HepG2 (cell line): ENCODE data around the gene TTN. TPM values are rescaled to one million over a fixed set of nuclear protein-coding genes. Genes with fewer than 3 reads are reported as not detected.

Source experiments
- ATF4 ChIP-seq, 2 experiments: fragments of 450-650 bp in 1 of 2; sonication (generic) in 1 of 2; formaldehyde crosslinking; IDR thresholded peaks; 2 replicates each; pipeline versions ENCODE4 v1.5.0 to v1.8.0; 2020 to 2022; ENCODE audit warnings: mild to moderate bottlenecking in 1 of 2, missing genetic modification reagents in 1 of 2
- CCDC6 ChIP-seq: sonication (generic); formaldehyde crosslinking; IDR thresholded peaks from 2 replicates; pipeline ENCODE4 v1.8.1; 2022; ENCODE audit warnings: mild to moderate bottlenecking, missing genetic modification reagents, moderate library complexity
- CSRNP1 ChIP-seq: sonication (generic); formaldehyde crosslinking; IDR thresholded peaks from 2 replicates; pipeline ENCODE4 v1.8.1; 2023; ENCODE audit warnings: mild to moderate bottlenecking, missing genetic modification reagents
- DNMT1 ChIP-seq: sonication (generic); formaldehyde crosslinking; IDR thresholded peaks from 2 replicates; pipeline ENCODE4 v1.5.1; 2020; ENCODE audit warnings: mild to moderate bottlenecking, missing genetic modification reagents
- NCOR1 ChIP-seq: fragments of 200-600 bp; sonication (generic); IDR thresholded peaks from 2 replicates; pipeline ENCODE4 v1.7.0; 2017; ENCODE audit warnings: antibody characterized with exemption, low read length, borderline replicate concordance
- NR2F6 ChIP-seq, 2 experiments: IDR thresholded peaks; 2 replicates each; pipeline ENCODE4 v1.6.1; 2016; ENCODE audit warnings: antibody characterized with exemption in 1 of 2, mild to moderate bottlenecking in 1 of 2
- PCBP1 ChIP-seq: fragments of 200-400 bp; formaldehyde crosslinking; IDR thresholded peaks from 2 replicates; pipeline ENCODE4 v1.6.1; 2017; ENCODE audit warnings: mild to moderate bottlenecking, low read depth, low read length, borderline replicate concordance
- PCBP2 ChIP-seq: fragments of 200-400 bp; formaldehyde crosslinking; optimal IDR thresholded peaks from 2 replicates; pipeline ENCODE3; 2018; ENCODE audit warnings: low read length, low read depth; ENCODE audit not compliant: poor library complexity, severe bottlenecking
- RFX3 ChIP-seq: IDR thresholded peaks from 2 replicates; pipeline ENCODE4 v1.6.1; 2016; ENCODE audit warnings: missing biosample characterization, missing genetic modification reagents
- SRSF9 ChIP-seq: fragments of 200-400 bp; formaldehyde crosslinking; IDR thresholded peaks from 2 replicates; pipeline ENCODE4 v1.6.1; 2018; ENCODE audit warnings: borderline replicate concordance, mild to moderate bottlenecking, low read depth, low read length; ENCODE audit not compliant: insufficient read depth, poor library complexity, severe bottlenecking
- USF2 ChIP-seq, 2 experiments: sonication (generic) in 1 of 2; formaldehyde crosslinking in 1 of 2; IDR thresholded peaks; 2 replicates each; pipeline versions ENCODE4 v1.5.1 to v1.6.1; 2011 to 2020; ENCODE audit warnings: borderline replicate concordance in 1 of 2, low read depth in 1 of 2, low read length in 1 of 2, mild to moderate bottlenecking in 1 of 2, missing genetic modification reagents in 1 of 2, moderate library complexity in 1 of 2
- ZBTB8A ChIP-seq: sonication (generic); formaldehyde crosslinking; IDR thresholded peaks from 2 replicates; pipeline ENCODE4 v1.4.0; 2020; ENCODE audit warnings: mild to moderate bottlenecking, low read depth, missing genetic modification reagents, borderline replicate concordance
- ZKSCAN8 ChIP-seq: IDR thresholded peaks from 2 replicates; pipeline ENCODE4 v1.6.1; 2016; ENCODE audit warnings: borderline replicate concordance, missing genetic modification reagents, missing compliant biosample characterization
- ZNF350 ChIP-seq: sonication (generic); formaldehyde crosslinking; IDR thresholded peaks from 2 replicates; pipeline ENCODE4 v1.4.0; 2020; ENCODE audit warnings: mild to moderate bottlenecking, low read depth, missing genetic modification reagents, borderline replicate concordance
- ZNF383 ChIP-seq: sonication (generic); formaldehyde crosslinking; IDR thresholded peaks from 2 replicates; pipeline ENCODE4 v1.4.0; 2020; ENCODE audit warnings: missing genetic modification reagents, mild to moderate bottlenecking, borderline replicate concordance
- polyA plus RNA-seq, 8 experiments: library from polyadenylated mRNA; depleted of rRNA in 3 of 8; stranded (reverse) in 7 of 8; unstranded in 1 of 8; fragments of >200 nt; fragmentation: Illumina TruSeq in 4 of 8; extraction: Trizol in 4 of 8; gene quantifications; 2 replicates each; pipeline versions ENCODE4 v1.2.1 to v1.2.3, GENCODE V29; 2011 to 2016; ENCODE audit warnings: low read depth in 4 of 8, missing spikeins in 1 of 8, mixed read lengths in 1 of 8; ENCODE audit not compliant: insufficient read depth in 1 of 8
- total RNA-seq, 5 experiments: library from RNA; depleted of rRNA; stranded (reverse); fragments of >200 nt; fragmentation: Illumina TruSeq; extraction: Trizol; gene quantifications; 2 replicates each; pipeline ENCODE4 v1.2.3, GENCODE V29; 2016; ENCODE audit warnings: low read depth in 1 of 5
- TF ChIP-seq, protein P1 (sequence below): sonication (generic); formaldehyde crosslinking; IDR thresholded peaks from 2 replicates; pipeline ENCODE4 v1.5.0; 2020; ENCODE audit warnings: missing genetic modification reagents, mild to moderate bottlenecking, borderline replicate concordance
- TF ChIP-seq, protein P2 (sequence below): sonication (generic); formaldehyde crosslinking; IDR thresholded peaks from 2 replicates; pipeline ENCODE4 v1.5.0; 2020; ENCODE audit warnings: mild to moderate bottlenecking, missing genetic modification reagents, borderline replicate concordance

The TTN gene
- total and polyA plus RNA-seq, 2 of the 13 experiments (the other 11 are each of a cell fraction or from before 2014, with no cell fraction given) = under 0.01 TPM

DNA sequence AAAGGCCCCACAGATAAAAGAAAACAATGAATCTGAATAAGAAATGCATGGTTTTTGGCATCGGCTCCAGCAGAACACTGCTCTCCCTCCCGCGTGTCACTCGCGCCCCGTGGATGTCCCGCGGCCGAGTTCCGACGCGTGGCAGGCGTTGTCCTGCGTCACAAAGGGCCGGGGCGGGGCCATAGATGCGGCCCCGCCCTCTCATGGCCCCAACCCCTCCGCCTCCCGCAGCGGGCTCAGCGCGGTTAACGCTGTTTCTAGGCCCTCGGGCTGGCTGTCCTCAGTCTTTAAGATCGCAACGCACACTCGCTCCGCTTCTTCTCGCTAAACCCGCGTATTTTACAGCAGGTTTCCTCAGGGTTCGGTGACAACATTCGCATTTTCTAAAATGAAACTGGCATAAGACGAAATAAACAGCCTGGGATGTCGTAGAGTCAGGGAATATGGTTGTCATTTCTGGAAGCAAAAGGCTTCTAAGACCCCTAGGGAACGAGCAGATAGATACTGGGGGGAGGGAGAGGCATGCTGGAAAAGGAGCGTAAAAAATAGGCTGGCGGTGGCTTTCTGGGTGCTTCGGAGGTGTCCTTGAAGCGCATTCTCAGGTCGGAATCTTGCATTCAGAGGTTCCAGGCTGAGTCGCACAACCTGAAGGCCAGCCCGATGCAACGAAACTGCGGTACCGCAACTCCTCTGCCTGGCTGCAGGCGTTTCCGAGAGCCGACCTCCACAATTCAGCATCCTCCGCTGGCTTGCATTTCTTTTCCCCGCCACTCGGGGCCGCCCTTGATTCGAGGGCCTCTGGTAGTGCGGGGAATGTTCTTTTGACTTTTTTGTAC is 328.6 kb downstream of the TTN start, which contains the start of gene FKBP7 (continued):
- TF ChIP-seq, protein P1, sequence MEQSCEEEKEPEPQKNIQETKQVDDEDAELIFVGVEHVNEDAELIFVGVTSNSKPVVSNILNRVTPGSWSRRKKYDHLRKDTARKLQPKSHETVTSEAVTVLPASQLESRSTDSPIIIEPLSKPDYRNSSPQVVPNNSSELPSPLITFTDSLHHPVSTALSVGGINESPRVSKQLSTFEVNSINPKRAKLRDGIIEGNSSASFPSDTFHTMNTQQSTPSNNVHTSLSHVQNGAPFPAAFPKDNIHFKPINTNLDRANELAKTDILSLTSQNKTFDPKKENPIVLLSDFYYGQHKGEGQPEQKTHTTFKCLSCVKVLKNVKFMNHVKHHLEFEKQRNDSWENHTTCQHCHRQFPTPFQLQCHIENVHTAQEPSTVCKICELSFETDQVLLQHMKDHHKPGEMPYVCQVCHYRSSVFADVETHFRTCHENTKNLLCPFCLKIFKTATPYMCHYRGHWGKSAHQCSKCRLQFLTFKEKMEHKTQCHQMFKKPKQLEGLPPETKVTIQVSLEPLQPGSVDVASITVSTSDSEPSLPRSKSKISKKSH = peak; percentile 47; the same call in 1 of the 2 replicates
- TF ChIP-seq CSRNP1 (CRISPR knock-in tag) (no peak; the same call in 1 of the 2 replicates), ZKSCAN8 (CRISPR knock-in tag) (peak; percentile 58; the same call in 1 of the 2 replicates), USF2 (IDR thresholded peaks at IDR 0.05; ENCODE audit: low read depth, low read length) (no peak), USF2 (CRISPR knock-in tag; IDR thresholded peaks at IDR 0.05; ENCODE audit: borderline replicate concordance) (no peak), ZNF383 (CRISPR knock-in tag) (0 out of 2 replicates have a peak, but pooled peaks have one; percentile 35), ZNF350 (peak; percentile 93; the same call in 1 of the 2 replicates), SRSF9 (no peak), PCBP1 (0 out of 2 replicates have a peak, but pooled peaks have one; percentile 16), ZBTB8A (CRISPR knock-in tag) (peak; percentile 58; the same call in 1 of the 2 replicates), PCBP2 (no peak), CCDC6 (CRISPR knock-in tag) (peak; percentile 97), NCOR1 (no peak; the same call in 1 of the 2 replicates), DNMT1 (CRISPR knock-in tag) (peak; percentile 82; the same call in 1 of the 2 replicates), ATF4 (CRISPR knock-in tag; IDR thresholded peaks at IDR 0.05) (peak in 1 of 2 experiments; percentile 26; a peak in 1 of 4 replicates), RFX3 (no peak), NR2F6 (IDR thresholded peaks at IDR 0.05) (no peak), NR2F6 (CRISPR knock-in tag; IDR thresholded peaks at IDR 0.05) (0 out of 2 replicates have a peak, but pooled peaks have one; percentile 15)
- TF ChIP-seq, protein P2, sequence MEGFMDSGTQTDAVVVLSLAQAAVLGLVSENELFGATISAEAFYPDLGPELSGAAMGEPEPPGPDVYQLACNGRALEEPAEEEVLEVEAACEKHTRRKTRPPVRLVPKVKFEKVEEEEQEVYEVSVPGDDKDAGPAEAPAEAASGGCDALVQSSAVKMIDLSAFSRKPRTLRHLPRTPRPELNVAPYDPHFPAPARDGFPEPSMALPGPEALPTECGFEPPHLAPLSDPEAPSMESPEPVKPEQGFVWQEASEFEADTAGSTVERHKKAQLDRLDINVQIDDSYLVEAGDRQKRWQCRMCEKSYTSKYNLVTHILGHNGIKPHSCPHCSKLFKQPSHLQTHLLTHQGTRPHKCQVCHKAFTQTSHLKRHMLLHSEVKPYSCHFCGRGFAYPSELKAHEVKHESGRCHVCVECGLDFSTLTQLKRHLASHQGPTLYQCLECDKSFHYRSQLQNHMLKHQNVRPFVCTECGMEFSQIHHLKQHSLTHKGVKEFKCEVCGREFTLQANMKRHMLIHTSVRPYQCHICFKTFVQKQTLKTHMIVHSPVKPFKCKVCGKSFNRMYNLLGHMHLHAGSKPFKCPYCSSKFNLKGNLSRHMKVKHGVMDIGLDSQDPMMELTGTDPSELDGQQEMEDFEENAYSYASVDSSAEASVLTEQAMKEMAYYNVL (CRISPR knock-in tag) = peak; percentile 61
